H1 (cell line): ENCODE results near the gene IRS1. TPM values are rescaled to one million over a fixed set of nuclear protein-coding genes. Genes with fewer than 3 reads are reported as not detected.

Experiments used
- CHD1 ChIP-seq: IDR thresholded peaks from 2 replicates; pipeline ENCODE4 v1.6.1; 2012; ENCODE audit warnings: low read depth, low read length, improper control_type of control experiment
- EGR1 ChIP-seq: IDR thresholded peaks from 2 replicates; pipeline ENCODE4 v1.6.1; 2011; ENCODE audit warnings: low read depth, low read length, borderline replicate concordance
- RNF2 ChIP-seq: fragments of 200-900, 300-1000 bp; sonication (generic); IDR thresholded peaks from 2 replicates; pipeline ENCODE4 v1.7.1; 2016; ENCODE audit warnings: borderline replicate concordance, low read depth, mild to moderate bottlenecking, antibody characterized with exemption, low read length; ENCODE audit not compliant: poor library complexity, severe bottlenecking; ENCODE audit errors: missing control alignments
- TAF1 ChIP-seq: IDR thresholded peaks from 2 replicates; pipeline ENCODE4 v1.6.1; 2011; ENCODE audit warnings: mild to moderate bottlenecking, low read depth, low read length
- polyA plus RNA-seq, 7 experiments: library from polyadenylated mRNA; depleted of rRNA in 3 of 7; stranded (reverse) in 5 of 7; unstranded in 2 of 7; fragments of >200 nt in 5 of 7; fragments of 200-250 nt in 2 of 7; gene quantifications; 1 replicate in 5 of 7; 2 replicates in 1 of 7; 4 replicates in 1 of 7; pipeline versions ENCODE4 v1.2.1 to v1.2.3, GENCODE V29; 2011 to 2013; ENCODE audit warnings: missing spikeins in 2 of 7, mixed read lengths in 2 of 7
- total RNA-seq: library from RNA; stranded (reverse); fragmentation: NEBNext Ultra II Directional; extraction: Animal tissue kit (Norgen Biotek cat#: 25700); gene quantifications from 2 replicates; pipeline ENCODE4 v1.2.1, GENCODE V29; 2021

IRS1 gene
- total and polyA plus RNA-seq, 2 of the 8 experiments (the other 6 are each of a cell fraction or from before 2014, with no cell fraction given), result 9.1 to 26.9 TPM

GRCh38 chr2:226687641-226688253, 111.9 kb downstream of the IRS1 start (continued):
- TF ChIP-seq CHD1 (no peak), TAF1 (no peak), RNF2 (no peak), EGR1 (no peak)
